Neural progenitor cell (in vitro differentiated cells): ENCODE results near the gene C3AR1. TPM values are rescaled to one million over a fixed set of nuclear protein-coding genes. Genes with fewer than 3 reads are reported as not detected.
"Not testable (repeated sequence)": the region's sequence is repeated elsewhere in the genome, so short reads cannot be mapped to it uniquely, and the experiment has no call there.

ENCODE experiments used
- DNase-seq: peaks from one replicate; pipeline ENCODE4 v3.0.0-alpha.2; 2016; ENCODE audit warnings: low spot score
- H2AFZ ChIP-seq: fragments of 200-600 bp; sonication (generic); replicated peaks from 2 replicates; pipeline ENCODE4 v1.6.1; 2016; ENCODE audit warnings: antibody characterized with exemption
- H3F3A ChIP-seq: fragments of 200-600 bp; sonication (generic); 2 replicates; pipeline ENCODE4 v1.6.1; 2016; ENCODE audit warnings: antibody characterized with exemption, low read depth
- H3K27ac ChIP-seq: fragments of 200-600 bp; sonication (generic); 2 replicates; pipeline ENCODE4 v1.5.1; 2016; ENCODE audit warnings: mild to moderate bottlenecking
- H3K27me3 ChIP-seq: fragments of 200-600 bp; sonication (generic); 2 replicates; pipeline ENCODE4 v1.6.1; 2016; ENCODE audit warnings: mild to moderate bottlenecking, moderate library complexity
- H3K36me3 ChIP-seq: fragments of 200-600 bp; sonication (generic); 2 replicates; pipeline ENCODE4 v1.5.1; 2016
- H3K4me1 ChIP-seq: fragments of 200-600 bp; sonication (generic); 2 replicates; pipeline ENCODE4 v1.6.1; 2016; ENCODE audit warnings: mixed run types
- H3K4me2 ChIP-seq: fragments of 200-600 bp; sonication (generic); 2 replicates; pipeline ENCODE4 v1.6.1; 2016
- H3K4me3 ChIP-seq: fragments of 200-600 bp; sonication (generic); 2 replicates; pipeline ENCODE4 v1.5.1; 2016
- H3K79me2 ChIP-seq: fragments of 200-600 bp; sonication (generic); 2 replicates; pipeline ENCODE4 v1.6.1; 2016; ENCODE audit warnings: low read depth
- H3K9ac ChIP-seq: fragments of 200-600 bp; sonication (generic); 2 replicates; pipeline ENCODE4 v1.6.1; 2016
- H3K9me3 ChIP-seq: fragments of 200-600 bp; sonication (generic); 2 replicates; pipeline ENCODE4 v1.5.1; 2016; ENCODE audit warnings: low read depth
- H4K20me1 ChIP-seq: fragments of 200-600 bp; sonication (generic); 2 replicates; pipeline ENCODE4 v1.6.1; 2016; ENCODE audit warnings: low read depth
- H3K27ac Mint-ChIP-seq: 3 replicates; pipeline ENCODE4 v1.8.0; 2021; ENCODE audit warnings: mixed read lengths
- H3K27me3 Mint-ChIP-seq: 2 replicates; pipeline ENCODE4 v1.8.0; 2022; ENCODE audit warnings: low read depth, mild to moderate bottlenecking, inconsistent platforms, moderate library complexity, mixed read lengths; ENCODE audit not compliant: insufficient read depth
- H3K36me3 Mint-ChIP-seq: 3 replicates; pipeline ENCODE4 v1.8.0; 2021; ENCODE audit warnings: mixed read lengths
- H3K4me1 Mint-ChIP-seq: 3 replicates; pipeline ENCODE4 v1.8.0; 2021; ENCODE audit warnings: mixed read lengths
- H3K4me3 Mint-ChIP-seq: 3 replicates; pipeline ENCODE4 v1.8.0; 2021; ENCODE audit warnings: mild to moderate bottlenecking, moderate library complexity, mixed read lengths
- H3K9me3 Mint-ChIP-seq: 3 replicates; pipeline ENCODE4 v1.8.0; 2020; ENCODE audit warnings: mixed read lengths
- EZH2 ChIP-seq: fragments of 200-600 bp; sonication (generic); IDR thresholded peaks from 2 replicates; pipeline ENCODE4 v1.6.1; 2017; ENCODE audit warnings: antibody characterized with exemption, mild to moderate bottlenecking, moderate library complexity
- EZH2phosphoT487 ChIP-seq: fragments of 200-600 bp; sonication (generic); IDR thresholded peaks from 2 replicates; pipeline ENCODE4 v1.6.1; 2017; ENCODE audit warnings: antibody characterized with exemption
- total RNA-seq: library from RNA; depleted of rRNA; stranded (reverse); fragments of >200 nt; gene quantifications from 2 replicates; pipeline ENCODE4 v1.2.3, GENCODE V29; 2015; ENCODE audit warnings: low replicate concordance
- TF ChIP-seq, protein P1 (sequence below): fragments of 200-600 bp; sonication (generic); IDR thresholded peaks from 2 replicates; pipeline ENCODE4 v1.5.1; 2017; ENCODE audit warnings: antibody characterized with exemption, mild to moderate bottlenecking

The C3AR1 gene
- total RNA-seq, 1 donor from 2014 or later: not detected

DNA sequence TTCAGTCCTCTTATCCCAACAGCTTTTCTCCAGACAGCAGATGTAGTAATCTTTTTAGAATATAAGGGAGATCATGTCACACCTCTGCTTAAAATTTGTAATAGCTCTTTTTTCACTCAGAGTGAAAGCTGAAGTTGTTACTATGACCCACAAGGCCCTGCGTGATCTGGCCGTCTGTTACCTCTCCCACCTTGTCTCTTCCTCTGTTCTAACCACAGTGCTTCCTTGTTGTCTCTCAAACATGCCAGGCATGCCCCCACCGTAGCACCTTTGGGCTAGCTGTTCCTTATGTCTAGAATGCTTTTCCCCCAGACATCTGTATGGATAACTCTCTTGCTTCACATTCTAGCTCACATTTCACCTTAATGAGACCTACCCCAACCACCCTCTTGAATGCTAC lies 22.4 kb upstream of the C3AR1 start:
- Mint-ChIP-seq H3K4me1 (peaks cover 4% of the 10 kb centered on the region), H3K9me3 (no peaks in the 10 kb centered on the region), H3K4me3 (no peak overlapping the region), H3K27ac (no peak overlapping the region), H3K27me3 (no peaks in the 10 kb centered on the region), H3K36me3 (peaks cover 13% of the 10 kb centered on the region)
- Histone ChIP-seq H3K4me2 (no peak overlapping the region), H3F3A (no peaks in the 10 kb centered on the region), H3K9ac (no peak overlapping the region), H3K9me3 (no peaks in the 10 kb centered on the region), H2AFZ (no peak overlapping the region), H3K36me3 (peaks cover 6% of the 10 kb centered on the region), H3K79me2 (peaks cover 45% of the 10 kb centered on the region), H3K4me1 (no peaks in the 10 kb centered on the region), H3K27ac (no peak overlapping the region), H4K20me1 (no peaks in the 10 kb centered on the region), H3K4me3 (no peak overlapping the region), H3K27me3 (no peaks in the 10 kb centered on the region)
- no peak for TF ChIP-seq EZH2phosphoT487
- TF ChIP-seq, protein P1, sequence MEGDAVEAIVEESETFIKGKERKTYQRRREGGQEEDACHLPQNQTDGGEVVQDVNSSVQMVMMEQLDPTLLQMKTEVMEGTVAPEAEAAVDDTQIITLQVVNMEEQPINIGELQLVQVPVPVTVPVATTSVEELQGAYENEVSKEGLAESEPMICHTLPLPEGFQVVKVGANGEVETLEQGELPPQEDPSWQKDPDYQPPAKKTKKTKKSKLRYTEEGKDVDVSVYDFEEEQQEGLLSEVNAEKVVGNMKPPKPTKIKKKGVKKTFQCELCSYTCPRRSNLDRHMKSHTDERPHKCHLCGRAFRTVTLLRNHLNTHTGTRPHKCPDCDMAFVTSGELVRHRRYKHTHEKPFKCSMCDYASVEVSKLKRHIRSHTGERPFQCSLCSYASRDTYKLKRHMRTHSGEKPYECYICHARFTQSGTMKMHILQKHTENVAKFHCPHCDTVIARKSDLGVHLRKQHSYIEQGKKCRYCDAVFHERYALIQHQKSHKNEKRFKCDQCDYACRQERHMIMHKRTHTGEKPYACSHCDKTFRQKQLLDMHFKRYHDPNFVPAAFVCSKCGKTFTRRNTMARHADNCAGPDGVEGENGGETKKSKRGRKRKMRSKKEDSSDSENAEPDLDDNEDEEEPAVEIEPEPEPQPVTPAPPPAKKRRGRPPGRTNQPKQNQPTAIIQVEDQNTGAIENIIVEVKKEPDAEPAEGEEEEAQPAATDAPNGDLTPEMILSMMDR: no peak
- no peak for TF ChIP-seq EZH2
- no peak for DNase-seq

DNA sequence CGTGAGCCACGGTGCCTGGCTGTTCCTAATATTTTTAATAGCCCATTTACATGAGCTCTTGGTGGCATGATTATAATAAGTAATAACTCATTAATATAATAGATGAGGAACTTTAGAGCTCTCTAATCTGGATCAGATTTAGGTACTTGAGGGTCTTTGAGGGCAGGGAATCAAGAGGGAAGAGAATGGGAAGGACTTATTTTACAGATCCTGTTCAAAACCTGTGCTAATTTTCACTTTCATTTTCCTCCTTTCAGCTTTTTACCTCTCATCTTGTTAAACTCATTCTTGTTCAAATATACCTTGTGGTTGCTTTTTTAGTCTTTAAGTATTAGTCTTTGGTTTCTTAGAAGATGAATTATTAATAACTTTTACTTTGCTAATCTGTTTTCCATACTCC lies 21.5 kb upstream of the C3AR1 start:
- Histone ChIP-seq H2AFZ (no peak overlapping the region), H3K9ac (no peak overlapping the region), H3K79me2 (peaks cover 54% of the 10 kb centered on the region), H3K4me2 (no peak overlapping the region), H3K4me1 (no peaks in the 10 kb centered on the region), H4K20me1 (no peaks in the 10 kb centered on the region), H3K4me3 (no peak overlapping the region), H3F3A (no peaks in the 10 kb centered on the region), H3K36me3 (peaks cover 3% of the 10 kb centered on the region), H3K27me3 (no peaks in the 10 kb centered on the region), H3K9me3 (no peaks in the 10 kb centered on the region), H3K27ac (no peak overlapping the region)
- H3K4me1 Mint-ChIP-seq: peaks cover 9% of the 10 kb centered on the region
- H3K36me3 Mint-ChIP-seq: peaks cover 8% of the 10 kb centered on the region
- H3K27ac Mint-ChIP-seq: no peak overlapping the region
- no peaks in the 10 kb centered on the region for H3K27me3 Mint-ChIP-seq
- TF ChIP-seq, protein P1: no peak
- TF ChIP-seq EZH2phosphoT487 (no peak), EZH2 (no peak)
- no peak for DNase-seq
- no peaks in the 10 kb centered on the region for H3K9me3 Mint-ChIP-seq
- H3K4me3 Mint-ChIP-seq: no peak overlapping the region

DNA sequence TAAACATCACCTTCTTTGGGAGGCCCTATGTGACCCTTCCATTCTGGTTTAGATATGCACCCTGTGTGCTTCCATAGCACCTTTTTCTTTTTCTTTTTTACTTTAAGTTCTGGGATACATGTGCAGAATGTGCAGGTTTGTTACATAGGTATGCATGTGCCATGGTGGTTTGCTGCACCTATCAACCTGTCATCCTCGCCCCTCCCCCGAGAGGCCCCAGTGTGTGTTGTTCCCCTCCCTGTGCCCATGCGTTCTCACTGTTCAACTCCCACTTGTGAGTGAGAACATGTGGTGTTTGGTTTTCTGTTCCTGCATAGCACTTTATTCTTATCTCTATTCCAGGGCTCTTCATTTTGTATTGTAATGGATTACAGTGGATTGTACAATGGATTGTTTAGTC lies 18.2 kb upstream of the C3AR1 start:
- peaks cover 62% of the 10 kb centered on the region for H3K79me2 ChIP-seq

DNA sequence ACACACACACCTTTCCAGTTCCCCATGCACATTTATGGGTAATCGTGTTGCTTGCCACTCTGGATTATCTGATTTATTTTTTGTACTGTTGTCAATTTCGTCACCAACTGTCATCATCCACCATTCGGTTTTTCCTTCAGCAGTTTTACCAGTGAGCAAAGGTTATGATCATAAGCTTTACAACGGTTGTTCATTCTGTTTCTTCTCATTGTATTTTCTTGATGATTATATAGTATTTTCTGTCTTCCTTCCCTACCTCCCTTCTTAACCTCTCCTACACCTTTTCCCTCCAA lies 16.6 kb upstream of the C3AR1 start:
- TF ChIP-seq, protein P1: no peak
- TF ChIP-seq EZH2phosphoT487 (no peak), EZH2 (no peak)
- Histone ChIP-seq H3K27ac (no peak overlapping the region), H2AFZ (peak overlapping the region; percentile 86), H3K4me2 (peak overlapping the region; percentile 97), H3K4me3 (peak overlapping the region; percentile 79), H4K20me1 (no peaks in the 10 kb centered on the region), H3K27me3 (no peaks in the 10 kb centered on the region), H3K36me3 (no peaks in the 10 kb centered on the region), H3F3A (peaks cover 17% of the 10 kb centered on the region), H3K9me3 (no peaks in the 10 kb centered on the region), H3K4me1 (peaks cover 8% of the 10 kb centered on the region), H3K9ac (peak overlapping the region; percentile 69), H3K79me2 (peaks cover 46% of the 10 kb centered on the region)
- no peaks in the 10 kb centered on the region for H3K27me3 Mint-ChIP-seq
- H3K4me3 Mint-ChIP-seq: peak overlapping the region; percentile 94
- H3K9me3 Mint-ChIP-seq: no peaks in the 10 kb centered on the region
- no peak for DNase-seq
- H3K4me1 Mint-ChIP-seq: peaks cover 13% of the 10 kb centered on the region
- H3K36me3 Mint-ChIP-seq: no peaks in the 10 kb centered on the region
- H3K27ac Mint-ChIP-seq: peak overlapping the region; percentile 61

More for the DNA sequence above, 18.2 kb upstream of the C3AR1 start:
- Mint-ChIP-seq H3K4me1 (peaks cover 13% of the 10 kb centered on the region), H3K4me3 (peak overlapping the region; percentile 54)
- not testable (repeated sequence) for H4K20me1 ChIP-seq, H3K9me3 ChIP-seq, H3K9ac ChIP-seq, H3K27me3 ChIP-seq, H3K4me3 ChIP-seq, H3K9me3 Mint-ChIP-seq, H3K36me3 ChIP-seq, H3K36me3 Mint-ChIP-seq, H3K4me2 ChIP-seq, DNase-seq, H3K27me3 Mint-ChIP-seq, H3K4me1 ChIP-seq, H3K27ac ChIP-seq, H3K27ac Mint-ChIP-seq, H2AFZ ChIP-seq
- H3F3A ChIP-seq: peaks cover 17% of the 10 kb centered on the region
